Measurements from ENCODE around the gene WDCP.

Gene WDCP

DNA sequence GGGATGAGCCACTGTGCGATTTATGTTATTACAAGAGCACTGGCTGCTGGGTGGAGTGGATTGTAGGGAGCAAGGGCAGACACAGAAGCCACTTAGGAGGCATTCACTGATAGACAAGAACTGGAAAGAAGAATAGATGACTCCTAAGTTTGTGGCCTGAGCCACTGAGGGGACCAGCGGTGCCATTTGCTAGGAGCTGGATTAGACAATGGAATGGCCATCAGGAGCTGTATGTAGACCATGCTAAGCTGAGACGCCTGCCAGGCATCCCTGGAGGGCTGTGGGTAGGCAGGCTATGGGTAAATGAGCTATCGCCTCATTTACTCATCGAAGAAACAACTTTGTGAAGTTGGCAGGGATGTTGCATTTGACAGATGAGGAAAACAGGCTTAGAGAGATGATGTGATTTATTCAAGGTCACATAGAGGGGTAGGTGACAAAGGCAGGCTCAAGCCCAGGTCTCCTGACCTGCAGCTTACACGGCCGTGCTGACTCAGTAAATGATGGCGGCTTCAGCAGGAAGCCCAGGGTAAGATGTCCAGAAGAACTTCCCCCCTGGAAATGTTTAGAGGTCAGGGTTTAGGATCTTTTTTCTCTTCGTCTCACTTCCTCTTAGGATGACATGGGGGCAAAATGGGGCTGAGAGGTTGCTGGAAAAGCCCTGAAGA is 34.5 kb downstream of the WDCP start:
- Histone ChIP-seq H3K79me2 (ENCODE audit: low read length) (no peaks in the 10 kb centered on the region), H3K36me3 (replicated peaks; ENCODE audit: low read depth, low read length) (no peaks in the 10 kb centered on the region), H3K9ac (ENCODE audit: low read length) (no peak overlapping the region), H3K4me3 (ENCODE audit: low read length) (no peak overlapping the region), H3K27ac (ENCODE audit: low read length) (no peak overlapping the region), H3K4me1 (ENCODE audit: low read length) (no peaks in the 10 kb centered on the region), H4K20me1 (ENCODE audit: insufficient read depth, low read length) (no peaks in the 10 kb centered on the region), H2AFZ (ENCODE audit: low read depth, low read length) (no peak overlapping the region), H3K9me3 (ENCODE audit: insufficient read depth, low read length) (no peaks in the 10 kb centered on the region), H3K27me3 (ENCODE audit: low read depth, low read length) (no peaks in the 10 kb centered on the region), H3K4me2 (ENCODE audit: low read length) (no peak overlapping the region)
- TF ChIP-seq EZH2phosphoT487 (IDR thresholded peaks at IDR 0.05; ENCODE audit: low read depth) = no peak
- TF ChIP-seq, protein P1, sequence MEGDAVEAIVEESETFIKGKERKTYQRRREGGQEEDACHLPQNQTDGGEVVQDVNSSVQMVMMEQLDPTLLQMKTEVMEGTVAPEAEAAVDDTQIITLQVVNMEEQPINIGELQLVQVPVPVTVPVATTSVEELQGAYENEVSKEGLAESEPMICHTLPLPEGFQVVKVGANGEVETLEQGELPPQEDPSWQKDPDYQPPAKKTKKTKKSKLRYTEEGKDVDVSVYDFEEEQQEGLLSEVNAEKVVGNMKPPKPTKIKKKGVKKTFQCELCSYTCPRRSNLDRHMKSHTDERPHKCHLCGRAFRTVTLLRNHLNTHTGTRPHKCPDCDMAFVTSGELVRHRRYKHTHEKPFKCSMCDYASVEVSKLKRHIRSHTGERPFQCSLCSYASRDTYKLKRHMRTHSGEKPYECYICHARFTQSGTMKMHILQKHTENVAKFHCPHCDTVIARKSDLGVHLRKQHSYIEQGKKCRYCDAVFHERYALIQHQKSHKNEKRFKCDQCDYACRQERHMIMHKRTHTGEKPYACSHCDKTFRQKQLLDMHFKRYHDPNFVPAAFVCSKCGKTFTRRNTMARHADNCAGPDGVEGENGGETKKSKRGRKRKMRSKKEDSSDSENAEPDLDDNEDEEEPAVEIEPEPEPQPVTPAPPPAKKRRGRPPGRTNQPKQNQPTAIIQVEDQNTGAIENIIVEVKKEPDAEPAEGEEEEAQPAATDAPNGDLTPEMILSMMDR (IDR thresholded peaks at IDR 0.05; ENCODE audit: low read depth, low read length) = no peak

DNA sequence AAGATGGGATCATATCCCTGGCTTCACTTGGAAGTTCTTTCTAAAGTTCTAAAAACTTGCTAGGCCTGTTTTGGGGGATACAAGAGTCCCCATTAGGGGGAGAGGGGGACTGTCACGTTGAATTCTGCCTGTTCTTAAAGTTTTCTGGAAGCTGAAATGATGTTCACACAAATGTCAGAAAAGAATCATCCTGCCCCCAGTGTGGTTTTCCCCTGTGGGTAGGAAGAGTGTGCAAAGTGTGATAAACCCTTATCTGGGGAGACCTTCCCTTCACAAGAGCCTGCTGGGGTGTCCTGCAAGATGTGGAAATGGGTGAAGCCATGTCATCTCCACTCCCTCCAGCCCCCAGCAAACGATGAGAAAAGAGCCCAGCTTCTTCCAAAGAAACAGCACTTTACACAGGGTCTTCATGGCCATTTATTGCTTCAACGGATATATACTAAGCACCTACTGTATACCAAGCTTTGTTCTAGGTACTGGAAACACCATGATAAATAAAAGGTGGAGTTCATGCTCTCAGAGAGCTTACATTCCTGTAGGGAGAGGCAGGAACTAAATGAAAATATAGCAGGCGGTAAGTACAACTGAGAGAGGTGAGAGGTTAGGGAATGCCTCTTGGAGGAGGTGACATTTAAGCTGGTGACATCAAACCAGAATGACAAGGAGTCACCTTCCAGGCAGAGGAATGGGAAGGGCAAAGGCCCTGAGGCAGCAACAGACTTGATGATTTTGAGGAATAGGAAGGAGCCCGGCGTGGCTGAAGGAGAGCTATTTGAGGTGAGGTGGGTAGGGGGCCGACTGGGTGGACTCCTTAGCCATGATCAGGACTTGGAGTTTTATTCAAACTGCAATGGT is 35.7 kb downstream of the WDCP start:
- Histone ChIP-seq H3K27me3 (ENCODE audit: low read depth, low read length) (no peaks in the 10 kb centered on the region), H2AFZ (ENCODE audit: low read depth, low read length) (no peak overlapping the region), H3K4me1 (ENCODE audit: low read length) (no peaks in the 10 kb centered on the region), H3K27ac (ENCODE audit: low read length) (no peak overlapping the region), H3K4me2 (ENCODE audit: low read length) (no peak overlapping the region), H3K4me3 (ENCODE audit: low read length) (no peak overlapping the region), H3K9me3 (ENCODE audit: insufficient read depth, low read length) (no peaks in the 10 kb centered on the region), H3K9ac (ENCODE audit: low read length) (no peak overlapping the region), H3K79me2 (ENCODE audit: low read length) (no peaks in the 10 kb centered on the region), H3K36me3 (replicated peaks; ENCODE audit: low read depth, low read length) (no peaks in the 10 kb centered on the region), H4K20me1 (ENCODE audit: insufficient read depth, low read length) (no peaks in the 10 kb centered on the region)
- TF ChIP-seq, protein P1 (IDR thresholded peaks at IDR 0.05; ENCODE audit: low read depth, low read length) = no peak
- TF ChIP-seq EZH2phosphoT487 (IDR thresholded peaks at IDR 0.05; ENCODE audit: low read depth) = no peak

DNA sequence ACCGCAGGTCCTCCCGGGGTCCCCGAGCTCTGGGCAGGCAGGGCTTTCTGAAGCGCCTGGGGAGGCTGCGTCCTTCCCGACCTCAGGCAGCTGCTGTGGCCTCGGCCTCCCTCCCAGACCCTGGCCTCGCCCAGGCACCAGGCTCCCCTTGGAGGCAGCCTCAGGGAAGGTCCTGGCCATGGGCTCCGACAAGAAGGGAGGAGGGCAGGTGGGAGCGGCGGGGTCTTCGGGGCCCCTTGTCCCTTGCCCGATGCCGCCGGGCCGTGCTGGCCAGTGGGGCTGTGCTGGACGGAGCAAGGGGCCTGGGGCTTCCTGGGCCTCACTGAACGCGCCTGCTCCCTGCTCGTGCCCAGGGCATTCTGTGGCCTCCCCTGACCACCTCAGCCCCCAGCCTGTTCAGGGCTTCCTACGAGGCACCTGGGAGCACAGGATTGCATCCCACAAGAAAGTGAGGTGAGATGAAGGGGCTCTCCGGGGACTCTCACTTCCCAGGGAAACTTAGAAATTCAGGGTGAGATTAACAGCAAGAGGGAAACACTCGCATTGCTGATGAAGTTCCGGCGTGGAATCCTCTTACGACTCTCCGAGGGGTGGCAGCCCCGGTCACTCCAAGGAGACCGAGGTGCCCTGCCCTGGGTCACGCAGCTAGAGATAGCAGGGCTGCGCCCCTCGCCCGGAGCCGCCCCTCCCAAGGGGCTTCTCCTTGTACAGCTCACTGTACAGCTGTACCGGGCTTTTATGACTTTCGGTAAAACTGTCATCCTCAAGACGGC is 36.5 kb downstream of the WDCP start:
- H3K4me2 ChIP-seq (ENCODE audit: low read length) = no peak overlapping the region
- no peak overlapping the region for H3K9ac ChIP-seq (ENCODE audit: low read length)
- no peak overlapping the region for H2AFZ ChIP-seq (ENCODE audit: low read depth, low read length)

More for the DNA sequence above, 36.5 kb downstream of the WDCP start:
- no peaks in the 10 kb centered on the region for H3K36me3 ChIP-seq (replicated peaks; ENCODE audit: low read depth, low read length)
- H3K27me3 ChIP-seq (ENCODE audit: low read depth, low read length) = no peaks in the 10 kb centered on the region
- TF ChIP-seq, protein P1 (IDR thresholded peaks at IDR 0.05; ENCODE audit: low read depth, low read length) = no peak
- no peak for TF ChIP-seq EZH2phosphoT487 (IDR thresholded peaks at IDR 0.05; ENCODE audit: low read depth)
- no peak overlapping the region for H3K27ac ChIP-seq (ENCODE audit: low read length)
- no peak overlapping the region for H3K4me3 ChIP-seq (ENCODE audit: low read length)
- no peaks in the 10 kb centered on the region for H3K79me2 ChIP-seq (ENCODE audit: low read length)
- H3K9me3 ChIP-seq (ENCODE audit: insufficient read depth, low read length) = no peaks in the 10 kb centered on the region
- no peaks in the 10 kb centered on the region for H3K4me1 ChIP-seq (ENCODE audit: low read length)
- H4K20me1 ChIP-seq (ENCODE audit: insufficient read depth, low read length) = no peaks in the 10 kb centered on the region
